Measurements from ENCODE around the gene OLFM2.

The OLFM2 gene

DNA sequence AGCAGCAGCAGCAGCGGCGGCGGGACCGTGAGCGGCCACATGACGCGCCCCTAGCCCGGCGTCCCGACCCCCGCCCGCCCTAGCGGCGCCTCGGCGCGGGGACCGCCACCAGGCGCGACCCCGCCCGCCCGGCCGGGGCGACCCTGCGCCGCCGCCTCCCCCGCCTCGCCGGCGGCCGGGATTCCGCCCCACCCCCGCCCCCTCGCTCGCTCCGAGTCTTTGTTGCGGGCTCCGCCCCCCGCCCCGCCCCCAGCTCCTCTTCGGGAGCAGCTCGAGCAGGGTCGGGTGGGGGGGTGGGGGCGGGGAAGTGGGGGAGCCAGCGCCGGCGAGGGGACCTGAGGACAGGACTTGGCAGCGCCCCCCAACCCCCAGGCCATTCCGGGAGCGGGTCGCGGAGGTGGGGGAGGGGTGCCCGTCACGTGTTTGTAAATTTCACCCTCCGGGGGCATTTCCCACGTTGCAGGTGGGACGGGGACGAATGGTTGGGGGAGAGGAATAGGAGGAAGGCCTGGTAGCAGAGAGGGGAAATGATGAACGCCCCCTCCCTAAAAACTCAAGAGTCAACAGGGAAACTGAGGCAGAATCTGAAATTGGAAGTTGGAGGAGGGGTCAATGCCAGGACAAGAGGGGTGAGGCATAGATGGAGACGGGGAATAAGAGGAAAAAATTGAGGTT lies at the start of gene OLFM2:
TSS of gene OLFM2 (minus strand) at position 190 of the 675 bp plus-strand sequence. CDS start at position 41, 149 bp downstream.
- TF ChIP-seq, protein P1, sequence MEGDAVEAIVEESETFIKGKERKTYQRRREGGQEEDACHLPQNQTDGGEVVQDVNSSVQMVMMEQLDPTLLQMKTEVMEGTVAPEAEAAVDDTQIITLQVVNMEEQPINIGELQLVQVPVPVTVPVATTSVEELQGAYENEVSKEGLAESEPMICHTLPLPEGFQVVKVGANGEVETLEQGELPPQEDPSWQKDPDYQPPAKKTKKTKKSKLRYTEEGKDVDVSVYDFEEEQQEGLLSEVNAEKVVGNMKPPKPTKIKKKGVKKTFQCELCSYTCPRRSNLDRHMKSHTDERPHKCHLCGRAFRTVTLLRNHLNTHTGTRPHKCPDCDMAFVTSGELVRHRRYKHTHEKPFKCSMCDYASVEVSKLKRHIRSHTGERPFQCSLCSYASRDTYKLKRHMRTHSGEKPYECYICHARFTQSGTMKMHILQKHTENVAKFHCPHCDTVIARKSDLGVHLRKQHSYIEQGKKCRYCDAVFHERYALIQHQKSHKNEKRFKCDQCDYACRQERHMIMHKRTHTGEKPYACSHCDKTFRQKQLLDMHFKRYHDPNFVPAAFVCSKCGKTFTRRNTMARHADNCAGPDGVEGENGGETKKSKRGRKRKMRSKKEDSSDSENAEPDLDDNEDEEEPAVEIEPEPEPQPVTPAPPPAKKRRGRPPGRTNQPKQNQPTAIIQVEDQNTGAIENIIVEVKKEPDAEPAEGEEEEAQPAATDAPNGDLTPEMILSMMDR (IDR thresholded peaks at IDR 0.05; ENCODE audit: low read depth, low read length, missing control alignments): no peak
- no peak for DNase-seq (ENCODE audit: low read depth)
- H3K4me3 ChIP-seq (ENCODE audit: low read depth, low read length): no peak within 1 kb of the TSS

DNA sequence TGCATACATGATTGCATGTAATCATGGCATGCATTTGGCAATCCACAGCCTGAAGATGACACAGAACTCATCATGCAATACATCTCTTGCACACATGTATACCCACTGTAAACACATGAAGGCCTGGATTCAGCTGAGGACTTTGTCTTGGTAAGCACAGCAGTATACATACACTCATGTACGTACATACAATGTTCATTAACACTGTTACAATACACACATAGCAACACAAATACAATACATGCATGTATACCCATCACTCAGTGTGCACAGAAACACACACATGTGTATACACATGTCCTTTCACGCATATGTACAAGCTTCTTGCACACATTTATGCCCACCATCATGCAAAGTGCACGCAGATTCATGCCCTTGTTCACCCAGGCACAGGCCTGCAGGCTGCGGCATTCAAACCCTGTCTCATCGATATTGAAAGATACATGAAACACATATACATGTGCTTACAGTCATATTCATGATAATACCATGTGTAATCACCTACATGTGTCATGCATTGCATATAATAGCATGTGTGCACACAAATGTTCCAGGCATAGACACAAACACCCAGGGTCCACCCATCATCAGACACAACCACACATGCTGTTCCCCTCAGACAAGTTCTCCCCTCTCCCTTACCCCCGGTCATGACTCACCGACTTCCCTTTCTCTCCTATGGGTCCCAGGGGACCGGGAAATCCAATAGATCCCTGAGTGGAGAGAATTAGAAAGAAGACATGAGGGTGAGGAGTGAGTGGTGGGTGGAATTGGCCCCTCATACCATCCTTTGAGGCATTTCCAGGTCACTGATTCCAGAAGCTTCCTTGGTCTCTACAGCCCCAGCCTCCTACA lies 45.3 kb upstream of the OLFM2 start:
- DNase-seq (ENCODE audit: low read depth): no peak
- no peak overlapping the region for H3K4me3 ChIP-seq (ENCODE audit: low read depth, low read length)
- TF ChIP-seq, protein P1 (IDR thresholded peaks at IDR 0.05; ENCODE audit: low read depth, low read length, missing control alignments): no peak

- no peak overlapping the region for H3K4me3 ChIP-seq (ENCODE audit: low read depth, low read length)
- TF ChIP-seq, protein P1 (IDR thresholded peaks at IDR 0.05; ENCODE audit: low read depth, low read length, missing control alignments): no peak
- DNase-seq (ENCODE audit: low read depth): no peak
These were observed 35.8 kb upstream of the OLFM2 start for GRCh38 chr19:9972103-9972502.

DNA sequence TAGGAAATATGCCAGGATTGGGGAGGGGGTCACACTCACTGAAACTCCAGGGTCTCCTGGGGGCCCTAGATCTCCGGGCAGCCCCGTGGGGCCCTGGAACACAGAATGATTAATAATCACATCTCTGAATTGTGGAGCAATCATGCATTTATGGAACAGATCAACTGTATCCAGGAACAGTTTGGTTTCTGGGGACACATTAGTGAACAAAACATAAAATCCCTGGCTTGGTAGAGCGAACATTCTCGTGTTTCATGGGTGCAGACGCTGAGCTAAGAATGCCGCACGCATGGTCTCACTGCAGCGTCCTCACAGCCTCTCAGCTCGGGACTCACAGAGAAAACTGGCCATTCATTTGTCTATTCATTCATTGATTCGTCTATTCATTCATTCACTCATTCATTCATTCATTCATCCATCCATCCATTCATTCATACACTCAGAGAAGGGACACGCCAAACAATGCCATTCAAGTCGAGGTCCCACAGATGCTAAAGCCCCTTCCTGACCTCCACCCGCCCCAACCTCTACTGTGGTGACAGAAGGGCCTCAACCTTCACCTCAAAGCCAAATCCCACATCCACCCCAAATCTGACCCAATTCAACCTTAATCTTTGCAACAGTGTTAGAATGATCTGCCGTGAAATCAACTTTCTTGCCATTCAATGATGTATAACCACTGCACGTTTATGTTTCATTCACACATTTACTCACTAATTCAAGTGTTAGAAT lies 35.0 kb upstream of the OLFM2 start:
- TF ChIP-seq, protein P1 (IDR thresholded peaks at IDR 0.05; ENCODE audit: low read depth, low read length, missing control alignments): no peak
- no peak for DNase-seq (ENCODE audit: low read depth)
- H3K4me3 ChIP-seq (ENCODE audit: low read depth, low read length): no peak overlapping the region

- TF ChIP-seq, protein P1 (IDR thresholded peaks at IDR 0.05; ENCODE audit: low read depth, low read length, missing control alignments): no peak
- no peak for DNase-seq (ENCODE audit: low read depth)
- no peak overlapping the region for H3K4me3 ChIP-seq (ENCODE audit: low read depth, low read length)
These were observed 34.2 kb upstream of the OLFM2 start for GRCh38 chr19:9970481-9970880.

DNA sequence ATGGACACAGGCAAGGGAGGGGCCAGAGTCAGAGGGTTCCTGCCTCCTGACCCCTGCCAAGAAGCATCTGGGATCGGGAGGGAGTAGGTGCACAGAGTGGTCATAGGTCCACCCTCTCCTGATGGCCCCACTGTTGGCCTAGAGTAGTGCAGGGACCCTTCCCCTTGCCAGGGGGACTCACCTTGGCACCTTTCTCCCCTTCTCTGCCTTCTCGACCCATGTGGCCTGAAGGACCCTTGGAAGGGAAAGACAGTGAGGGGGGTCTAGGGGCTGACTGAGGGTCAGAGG lies 33.3 kb upstream of the OLFM2 start:
- TF ChIP-seq, protein P1 (IDR thresholded peaks at IDR 0.05; ENCODE audit: low read depth, low read length, missing control alignments): no peak
- DNase-seq (ENCODE audit: low read depth): no peak
- H3K4me3 ChIP-seq (ENCODE audit: low read depth, low read length): no peak overlapping the region

Data from GM12864 (cell line).